Psoas muscle (tissue), 8 donors: ENCODE data around the gene PLGRKT. TPM values are rescaled to one million over a fixed set of nuclear protein-coding genes. Genes with fewer than 3 reads are reported as not detected.
"Not testable (repeated sequence)": the region's sequence is repeated elsewhere in the genome, so short reads cannot be mapped to it uniquely, and the experiment has no call there.

Experiments used
- ATAC-seq, 4 donors: fragments of 200-7000 bp; cut with Tn5 transposase; one replicate each; pipeline ENCODE4 v1.9.1; 2020; ENCODE audit warnings: moderate library complexity in 3 of 4, mild to moderate bottlenecking in 2 of 4
- DNase-seq, 2 donors: peaks; one replicate each; pipeline ENCODE4 v3.0.0-alpha.2; 2020
- H3K27ac ChIP-seq: fragments of 200-600 bp; one replicate; pipeline ENCODE4 v1.8.0; 2022
- H3K27me3 ChIP-seq, 3 donors: fragments of 200-600 bp in 1 of 3; one replicate each; pipeline versions ENCODE4 v1.6.1 to v1.8.0; 2013 to 2022; ENCODE audit warnings: low read length in 2 of 3, mild to moderate bottlenecking in 2 of 3, moderate library complexity in 1 of 3; ENCODE audit not compliant: insufficient read depth in 3 of 3
- H3K36me3 ChIP-seq, 2 donors: fragments of 200-600 bp in 1 of 2; one replicate each; pipeline versions ENCODE4 v1.6.1 to v1.8.0; 2013 to 2022; ENCODE audit warnings: low read depth in 1 of 2, mild to moderate bottlenecking in 1 of 2, moderate library complexity in 1 of 2; ENCODE audit not compliant: insufficient read depth in 1 of 2
- H3K4me1 ChIP-seq: fragments of 200-600 bp; one replicate; pipeline ENCODE4 v1.8.0; 2022
- H3K4me3 ChIP-seq: fragments of 200-600 bp; one replicate; pipeline ENCODE4 v1.8.0; 2022; ENCODE audit warnings: mild to moderate bottlenecking
- H3K9me3 ChIP-seq: fragments of 200-600 bp; one replicate; pipeline ENCODE4 v1.8.0; 2022
- WGBS, 3 donors: extraction: QIAGEN DNeasy Blood & Tissue Kit; methylation state at CpG; one replicate each; pipeline versions ENCODE4 v1.1.6 to v1.1.7; 2013; 5-methylcytosine and 5-hydroxymethylcytosine counted together
- intact Hi-C, 2 donors: fragments of 100-400 bp; cut with DNase I; formaldehyde crosslinking; loops; one replicate each; pipeline versions ENCODE4 v1.11.0 to v1.14.2; 2022
- polyA plus RNA-seq, 3 donors: library from polyadenylated mRNA; stranded (reverse); fragments of 200-250 nt; gene quantifications; one replicate each; pipeline ENCODE4 v1.2.3, GENCODE V29; 2013
- total RNA-seq, 4 donors: library from RNA; stranded (reverse); fragmentation: NEBNext Ultra II Directional in 2 of 4; extraction: Animal tissue kit (Norgen Biotek cat#: 25700) in 2 of 4; gene quantifications; one replicate each; pipeline versions ENCODE4 v1.2.1 to v1.2.4, GENCODE V29; 2021 to 2023
- TF ChIP-seq, protein P1 (sequence below): fragments of 200-600 bp; IDR thresholded peaks from one replicate; pipeline ENCODE4 v1.8.0; 2022; ENCODE audit warnings: antibody characterized with exemption
- donor health status: healthy with polysubstance abuse.
- donor health status: DM: no; HTN: no; CAD: no; lungs with moderate emphysema.
- donor health status: Bipolar disorder and iron deficiency.
- donor health status: healthy.
- donor health status: DM: yes; HTN: yes; CAD: no.
- donor health status: DM: no; HTN: no; CAD: no.
- donor health status: DM: no; HTN: no; CAD: no.
- donor health status: DM: yes; HTN: yes; CAD: no.

Gene PLGRKT
- total and polyA plus RNA-seq, 7 donors: 21.4 to 50.4 (median 26.4) TPM

DNA sequence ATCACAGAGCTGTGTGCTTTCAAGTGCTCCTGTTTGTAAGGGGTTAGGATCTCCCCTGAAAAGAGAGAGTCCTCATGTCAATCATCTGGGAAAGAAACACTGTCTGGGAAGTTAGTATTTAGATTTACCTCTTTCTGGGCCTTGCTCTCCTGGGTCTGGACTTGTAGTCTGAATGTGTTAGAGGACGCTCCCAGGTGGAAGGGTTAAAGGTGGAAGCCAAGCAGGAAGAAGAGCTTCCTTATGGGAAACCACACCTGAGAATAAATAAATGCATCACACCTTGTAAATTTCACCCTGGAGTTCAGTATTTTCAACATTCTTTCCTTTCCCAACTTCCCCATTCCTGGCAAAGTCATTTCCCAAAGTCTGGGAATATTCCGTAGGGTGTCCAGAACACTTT, 1.3 kb downstream of the PLGRKT start:
- WGBS, 3 donors: 87 to 93% (median 88%) methylated on average over 2 of the region's 2 CpGs
- Histone ChIP-seq H3K36me3 (peaks cover 2 to 25% of the 10 kb centered on the region in 2 donors), H3K27ac (no peak overlapping the region), H3K27me3 (no peaks in the 10 kb centered on the region), H3K9me3 (no peaks in the 10 kb centered on the region), H3K4me3 (peak overlapping the region; percentile 70), H3K4me1 (peaks cover 15% of the 10 kb centered on the region)
- no peak for ATAC-seq
- intact Hi-C loops: loop anchor here in 1 of 2 donors (5.0 to 10.0 kb wide), 3 partner anchors 151 to 692 kb away; partner anchors contain the start of genes AK3 and ERMP1
- TF ChIP-seq, protein P1, sequence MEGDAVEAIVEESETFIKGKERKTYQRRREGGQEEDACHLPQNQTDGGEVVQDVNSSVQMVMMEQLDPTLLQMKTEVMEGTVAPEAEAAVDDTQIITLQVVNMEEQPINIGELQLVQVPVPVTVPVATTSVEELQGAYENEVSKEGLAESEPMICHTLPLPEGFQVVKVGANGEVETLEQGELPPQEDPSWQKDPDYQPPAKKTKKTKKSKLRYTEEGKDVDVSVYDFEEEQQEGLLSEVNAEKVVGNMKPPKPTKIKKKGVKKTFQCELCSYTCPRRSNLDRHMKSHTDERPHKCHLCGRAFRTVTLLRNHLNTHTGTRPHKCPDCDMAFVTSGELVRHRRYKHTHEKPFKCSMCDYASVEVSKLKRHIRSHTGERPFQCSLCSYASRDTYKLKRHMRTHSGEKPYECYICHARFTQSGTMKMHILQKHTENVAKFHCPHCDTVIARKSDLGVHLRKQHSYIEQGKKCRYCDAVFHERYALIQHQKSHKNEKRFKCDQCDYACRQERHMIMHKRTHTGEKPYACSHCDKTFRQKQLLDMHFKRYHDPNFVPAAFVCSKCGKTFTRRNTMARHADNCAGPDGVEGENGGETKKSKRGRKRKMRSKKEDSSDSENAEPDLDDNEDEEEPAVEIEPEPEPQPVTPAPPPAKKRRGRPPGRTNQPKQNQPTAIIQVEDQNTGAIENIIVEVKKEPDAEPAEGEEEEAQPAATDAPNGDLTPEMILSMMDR: no peak
- DNase-seq: no peak

DNA sequence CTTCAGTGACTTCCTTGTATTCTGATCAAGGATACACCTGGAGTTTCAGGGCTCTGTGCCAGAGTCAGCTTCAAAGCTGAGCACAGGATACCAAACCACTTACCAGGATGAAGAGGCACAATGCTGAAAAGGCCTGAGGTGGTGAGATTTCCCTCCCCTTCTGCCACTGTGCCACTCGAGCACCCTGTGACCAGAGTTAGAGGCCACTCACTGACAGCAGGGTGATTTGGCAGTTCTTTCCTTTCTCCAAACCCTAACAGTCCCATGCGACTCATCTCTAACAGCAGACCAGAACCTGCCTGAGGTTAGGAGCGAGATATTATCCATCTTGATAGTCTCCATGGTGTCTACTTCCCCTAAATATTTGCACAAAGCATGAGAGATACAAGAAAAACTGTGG, 1.8 kb downstream of the PLGRKT start:
- intact Hi-C loops: loop anchor here in 1 of 2 donors (5.0 to 10.0 kb wide), 3 partner anchors 151 to 691 kb away; partner anchors contain the start of genes AK3 and ERMP1
- Histone ChIP-seq H3K4me1 (peaks cover 15% of the 10 kb centered on the region), H3K27ac (no peak overlapping the region), H3K27me3 (no peaks in the 10 kb centered on the region), H3K36me3 (peaks cover 2 to 30% of the 10 kb centered on the region in 2 donors), H3K4me3 (no peak overlapping the region), H3K9me3 (no peaks in the 10 kb centered on the region)
- TF ChIP-seq, protein P1: no peak
- DNase-seq: no peak
- WGBS, 3 donors: 80 to 89% (median 85%) methylated on average over 3 of the region's 3 CpGs
- no peak for ATAC-seq

DNA sequence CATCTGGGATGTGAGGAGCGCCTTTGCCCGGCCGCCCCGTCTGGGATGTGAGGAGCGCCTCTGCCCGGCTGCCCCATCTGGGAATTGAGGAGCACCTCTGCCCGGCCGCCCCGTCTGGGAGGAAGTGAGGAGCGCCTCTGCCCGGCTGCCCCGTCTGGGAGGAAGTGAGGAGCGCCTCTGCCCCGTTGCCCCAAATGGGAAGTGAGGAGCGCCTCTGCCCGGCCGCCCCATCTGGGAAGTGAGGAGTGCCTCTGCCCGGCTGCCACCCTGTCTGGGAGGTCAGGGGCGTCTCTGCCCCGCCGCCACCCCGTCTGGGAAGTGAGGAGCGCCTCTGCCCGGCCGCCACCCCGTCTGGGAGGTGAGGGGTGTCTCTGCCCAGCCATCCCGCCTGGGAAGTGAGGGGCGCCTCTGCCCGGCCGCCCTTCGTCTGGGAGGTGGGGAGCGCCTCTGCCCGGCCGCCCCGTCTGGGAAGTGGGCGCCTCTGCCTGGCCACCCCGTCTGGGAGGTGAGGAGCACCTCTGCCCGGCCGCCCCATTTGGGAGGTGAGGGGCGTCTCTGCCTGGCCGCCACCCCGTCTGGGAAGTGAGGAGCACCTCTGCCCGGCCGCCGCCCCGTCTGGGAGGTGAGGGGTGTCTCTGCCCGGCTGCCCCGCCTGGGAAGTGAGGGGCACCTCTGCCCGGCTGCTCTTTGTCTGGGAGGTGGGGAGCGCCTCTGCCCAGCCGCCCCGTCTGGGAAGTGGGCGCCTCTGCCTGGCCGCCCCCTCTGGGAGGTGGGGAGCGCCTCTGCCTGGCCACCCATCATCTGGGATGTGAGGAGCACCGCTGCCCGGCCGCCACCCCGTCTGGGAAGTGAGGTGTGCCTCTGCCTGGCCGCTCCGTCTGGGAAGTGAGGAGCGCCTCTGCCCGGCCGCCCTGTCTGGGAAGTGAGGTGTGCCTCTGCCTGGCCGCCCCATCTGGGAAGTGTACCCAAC, 3.6 kb downstream of the PLGRKT start:
- not testable (repeated sequence) for H3K4me3 ChIP-seq, DNase-seq, H3K27me3 ChIP-seq, H3K9me3 ChIP-seq, H3K27ac ChIP-seq, ATAC-seq
- intact Hi-C loops: loop anchor here in 1 of 2 donors (10.0 kb wide), 2 partner anchors 401 to 689 kb away; partner anchors contain the start of genes AK3 and ERMP1
- Histone ChIP-seq H3K4me1 (peaks cover 15% of the 10 kb centered on the region), H3K36me3 (peaks cover 2 to 42% of the 10 kb centered on the region in 2 donors)
- 97 to 98% (median 97%) methylated on average over 50 to 65 of the region's 65 CpGs for WGBS, 3 donors

DNA sequence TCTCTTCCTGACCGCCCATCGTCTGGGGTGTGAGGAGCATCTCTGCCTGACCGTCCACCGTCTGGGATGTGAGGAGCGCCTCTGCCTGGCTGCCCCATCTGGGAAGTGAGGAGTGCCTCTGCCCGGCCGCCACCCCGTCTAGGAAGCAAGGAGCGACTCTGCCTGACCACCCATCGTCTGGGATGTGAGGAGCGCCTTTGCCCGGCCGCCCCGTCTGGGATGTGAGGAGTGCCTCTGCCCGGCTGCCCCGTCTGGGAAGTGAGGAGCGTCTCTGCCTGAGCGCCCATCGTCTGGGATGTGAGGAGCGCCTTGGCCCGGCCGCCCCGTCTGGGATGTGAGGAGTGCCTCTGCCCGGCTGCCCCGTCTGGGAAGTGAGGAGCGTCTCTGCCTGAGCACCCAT, 4.4 kb downstream of the PLGRKT start:
- Histone ChIP-seq H3K4me1 (peaks cover 11% of the 10 kb centered on the region), H3K36me3 (peaks cover 2 to 42% of the 10 kb centered on the region in 2 donors)
- intact Hi-C loops: loop anchor here in 1 of 2 donors (10.0 kb wide), 2 partner anchors 401 to 689 kb away; partner anchors contain the start of genes AK3 and ERMP1
- ATAC-seq, DNase-seq, H3K4me3 ChIP-seq, H3K27me3 ChIP-seq, H3K27ac ChIP-seq, H3K9me3 ChIP-seq: not testable (repeated sequence)
- 90 to 95% (median 91%) methylated on average over 26 of the region's 26 CpGs for WGBS, 3 donors

DNA sequence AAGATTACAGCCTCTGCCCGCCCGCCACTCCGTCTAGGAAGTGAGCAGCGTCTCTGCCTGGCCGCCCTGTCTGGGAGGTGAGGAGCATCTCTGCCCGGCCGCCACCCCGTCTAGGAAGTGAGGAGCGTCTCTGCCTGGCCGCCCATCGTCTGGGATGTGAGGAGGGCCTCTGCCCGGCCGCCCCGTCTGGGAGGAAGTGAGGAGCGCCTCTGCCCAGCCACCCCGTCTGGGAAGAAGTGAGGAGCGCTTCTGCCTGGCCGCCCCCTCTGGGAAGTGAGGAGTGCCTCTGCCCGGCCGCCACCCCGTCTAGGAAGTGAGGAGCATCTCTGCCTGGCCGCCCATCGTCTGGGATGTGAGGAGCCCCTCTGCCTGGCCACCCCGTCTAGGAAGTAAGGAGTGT, 4.8 kb downstream of the PLGRKT start:
- not testable (repeated sequence) for H3K27ac ChIP-seq, H3K4me1 ChIP-seq, DNase-seq, H3K9me3 ChIP-seq, ATAC-seq, H3K27me3 ChIP-seq, H3K4me3 ChIP-seq
- WGBS, 3 donors: 95 to 98% (median 97%) methylated on average over 22 to 24 of the region's 24 CpGs
- peaks cover 2 to 42% of the 10 kb centered on the region in 2 donors for H3K36me3 ChIP-seq
- intact Hi-C loops: loop anchor here in 1 of 2 donors (10.0 kb wide), 2 partner anchors 402 to 688 kb away; partner anchors contain the start of genes AK3 and ERMP1

DNA sequence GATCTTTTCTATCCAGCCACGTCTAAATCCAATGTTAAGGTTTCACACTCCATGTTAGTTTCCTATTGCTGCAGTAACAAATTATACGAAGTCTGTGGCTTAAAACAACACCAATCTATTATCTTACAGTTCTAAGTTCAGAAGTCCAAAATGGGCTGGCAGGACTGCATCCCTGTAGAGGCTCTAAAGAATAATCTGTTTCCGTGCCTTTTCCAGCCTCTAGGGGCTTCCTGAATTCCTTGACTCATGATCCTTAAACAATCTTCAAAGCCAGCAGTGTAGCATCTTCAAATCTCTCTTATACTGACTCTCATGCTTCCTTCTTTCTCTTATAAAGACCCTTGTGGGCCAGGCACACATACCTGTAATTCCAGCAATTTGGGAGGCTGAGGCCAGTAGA, 6.8 kb downstream of the PLGRKT start:
- TF ChIP-seq, protein P1: no peak
- no peaks in the 10 kb centered on the region for H3K9me3 ChIP-seq
- H3K36me3 ChIP-seq: peaks cover 0 to 38% of the 10 kb centered on the region in 2 donors
- H3K27ac ChIP-seq: no peak overlapping the region
- ATAC-seq: no peak
- 41 to 77% (median 50%) methylated on average over 3 of the region's 3 CpGs for WGBS, 3 donors
- intact Hi-C loops: loop anchor here in 1 of 2 donors (10.0 kb wide), 2 partner anchors 404 to 686 kb away; partner anchors contain the start of genes AK3 and ERMP1
- no peaks in the 10 kb centered on the region for H3K27me3 ChIP-seq
- no peak for DNase-seq
- peaks cover 2% of the 10 kb centered on the region for H3K4me1 ChIP-seq
- H3K4me3 ChIP-seq: no peak overlapping the region
